Activated CD8-positive, alpha-beta memory T cell treated with anti-CD3 and anti-CD28 coated beads, Interleukin-2, amount 50 U/mL, for 24 hours (primary cell): Measurements from ENCODE around the gene MYLK2.

Experiments
- DNase-seq: peaks from one replicate; pipeline ENCODE4 v3.0.0-alpha.2; 2020; ENCODE audit errors: extremely low read depth

Gene MYLK2

GRCh38 chr20:31835977-31836852 is 17.1 kb downstream of the MYLK2 start:
- no peak for DNase-seq

- DNase-seq, result no peak
Observed at GRCh38 chr20:31836853-31837608, 17.9 kb downstream of the MYLK2 start.

- DNase-seq, result no peak
Observed at GRCh38 chr20:31837896-31838397, 18.8 kb downstream of the MYLK2 start.

- no peak for DNase-seq
Observed at GRCh38 chr20:31838646-31839292, 19.6 kb downstream of the MYLK2 start.

GRCh38 chr20:31839782-31840487 is 20.8 kb downstream of the MYLK2 start:
- DNase-seq, result no peak

- DNase-seq, result no peak
Observed at GRCh38 chr20:31840906-31841816, 22.0 kb downstream of the MYLK2 start.

GRCh38 chr20:31841928-31842327 is 22.8 kb downstream of the MYLK2 start:
- DNase-seq, result no peak

GRCh38 chr20:31842471-31843157 is 23.5 kb downstream of the MYLK2 start:
- no peak for DNase-seq

GRCh38 chr20:31843288-31843687 is 24.1 kb downstream of the MYLK2 start:
- DNase-seq, result no peak

- no peak for DNase-seq
Observed at GRCh38 chr20:31843881-31844280, 24.7 kb downstream of the MYLK2 start.

GRCh38 chr20:31844737-31845299 is 25.7 kb downstream of the MYLK2 start:
- DNase-seq, result no peak

GRCh38 chr20:31845300-31845863 is 26.2 kb downstream of the MYLK2 start, which contains the start of gene FOXS1:
Gene FOXS1, minus strand, starts transcription at chr20:31845604. Its CDS starts 62 bp downstream, at chr20:31845542.
- no peak for DNase-seq

GRCh38 chr20:31846793-31847138 is 27.6 kb downstream of the MYLK2 start:
- DNase-seq, result no peak

- DNase-seq, result no peak
Observed at GRCh38 chr20:31848088-31848999, 29.2 kb downstream of the MYLK2 start.

GRCh38 chr20:31849306-31849930 is 30.3 kb downstream of the MYLK2 start:
- DNase-seq, result no peak

GRCh38 chr20:31851240-31851955 is 32.2 kb downstream of the MYLK2 start:
- no peak for DNase-seq

- no peak for DNase-seq
Observed at GRCh38 chr20:31853481-31853880, 34.3 kb downstream of the MYLK2 start.
